ENCODE measurements around the gene PDE4B.

DNA sequence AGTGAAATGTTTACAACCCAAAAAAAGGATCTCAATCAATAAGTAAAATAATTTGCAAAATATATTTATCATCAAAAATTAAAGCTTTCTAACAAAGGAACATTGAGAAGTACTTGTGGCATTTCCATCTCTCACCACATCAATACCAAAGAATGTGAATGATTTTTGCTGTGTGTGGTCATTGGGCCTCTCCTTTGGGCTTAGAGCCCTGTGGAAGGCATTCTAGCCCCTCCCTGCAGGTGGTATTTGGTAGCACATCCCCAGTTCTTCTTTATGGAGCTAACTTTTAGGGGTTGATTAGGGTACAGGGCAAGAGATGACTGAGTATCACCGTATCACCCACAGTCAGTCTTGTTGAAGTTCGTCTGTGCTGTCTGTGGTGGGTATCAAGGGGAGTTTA lies 447.1 kb downstream of the PDE4B start:
- TF ChIP-seq DNMT1 (IDR thresholded peaks at IDR 0.05) (no peak), ZFP30 (CRISPR knock-in tag; IDR thresholded peaks at IDR 0.05; ENCODE audit: borderline replicate concordance) (no peak), GATAD2B (IDR thresholded peaks at IDR 0.05; ENCODE audit: borderline replicate concordance) (no peak), CXXC5 (CRISPR knock-in tag; IDR thresholded peaks at IDR 0.05) (no peak), MCM7 (IDR thresholded peaks at IDR 0.05) (no peak), SP2 (IDR thresholded peaks at IDR 0.05; ENCODE audit: extremely low read depth, low read depth, low read length, poor library complexity, severe bottlenecking) (no peak), SMAD2 (IDR thresholded peaks at IDR 0.05; ENCODE audit: low read depth, low read length) (no peak), SOX6 (IDR thresholded peaks at IDR 0.05) (no peak), FOXK2 (conservative IDR thresholded peaks at IDR 0.05 in 1 of 2, IDR thresholded peaks at IDR 0.05 in 1 of 2; ENCODE audit: low read depth in 2 of 2) (no peak)
- TF ChIP-seq, protein P1, sequence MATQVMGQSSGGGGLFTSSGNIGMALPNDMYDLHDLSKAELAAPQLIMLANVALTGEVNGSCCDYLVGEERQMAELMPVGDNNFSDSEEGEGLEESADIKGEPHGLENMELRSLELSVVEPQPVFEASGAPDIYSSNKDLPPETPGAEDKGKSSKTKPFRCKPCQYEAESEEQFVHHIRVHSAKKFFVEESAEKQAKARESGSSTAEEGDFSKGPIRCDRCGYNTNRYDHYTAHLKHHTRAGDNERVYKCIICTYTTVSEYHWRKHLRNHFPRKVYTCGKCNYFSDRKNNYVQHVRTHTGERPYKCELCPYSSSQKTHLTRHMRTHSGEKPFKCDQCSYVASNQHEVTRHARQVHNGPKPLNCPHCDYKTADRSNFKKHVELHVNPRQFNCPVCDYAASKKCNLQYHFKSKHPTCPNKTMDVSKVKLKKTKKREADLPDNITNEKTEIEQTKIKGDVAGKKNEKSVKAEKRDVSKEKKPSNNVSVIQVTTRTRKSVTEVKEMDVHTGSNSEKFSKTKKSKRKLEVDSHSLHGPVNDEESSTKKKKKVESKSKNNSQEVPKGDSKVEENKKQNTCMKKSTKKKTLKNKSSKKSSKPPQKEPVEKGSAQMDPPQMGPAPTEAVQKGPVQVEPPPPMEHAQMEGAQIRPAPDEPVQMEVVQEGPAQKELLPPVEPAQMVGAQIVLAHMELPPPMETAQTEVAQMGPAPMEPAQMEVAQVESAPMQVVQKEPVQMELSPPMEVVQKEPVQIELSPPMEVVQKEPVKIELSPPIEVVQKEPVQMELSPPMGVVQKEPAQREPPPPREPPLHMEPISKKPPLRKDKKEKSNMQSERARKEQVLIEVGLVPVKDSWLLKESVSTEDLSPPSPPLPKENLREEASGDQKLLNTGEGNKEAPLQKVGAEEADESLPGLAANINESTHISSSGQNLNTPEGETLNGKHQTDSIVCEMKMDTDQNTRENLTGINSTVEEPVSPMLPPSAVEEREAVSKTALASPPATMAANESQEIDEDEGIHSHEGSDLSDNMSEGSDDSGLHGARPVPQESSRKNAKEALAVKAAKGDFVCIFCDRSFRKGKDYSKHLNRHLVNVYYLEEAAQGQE (IDR thresholded peaks at IDR 0.05; ENCODE audit: borderline replicate concordance) = no peak
- TF ChIP-seq, protein P1 (CRISPR knock-in tag; IDR thresholded peaks at IDR 0.05; ENCODE audit: low read depth) = no peak
- TF ChIP-seq, protein P2, sequence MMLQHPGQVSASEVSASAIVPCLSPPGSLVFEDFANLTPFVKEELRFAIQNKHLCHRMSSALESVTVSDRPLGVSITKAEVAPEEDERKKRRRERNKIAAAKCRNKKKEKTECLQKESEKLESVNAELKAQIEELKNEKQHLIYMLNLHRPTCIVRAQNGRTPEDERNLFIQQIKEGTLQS (IDR thresholded peaks at IDR 0.05) = no peak
- TF ChIP-seq, protein P2 (CRISPR knock-in tag; conservative IDR thresholded peaks at IDR 0.05) = no peak
- TF ChIP-seq, protein P3, sequence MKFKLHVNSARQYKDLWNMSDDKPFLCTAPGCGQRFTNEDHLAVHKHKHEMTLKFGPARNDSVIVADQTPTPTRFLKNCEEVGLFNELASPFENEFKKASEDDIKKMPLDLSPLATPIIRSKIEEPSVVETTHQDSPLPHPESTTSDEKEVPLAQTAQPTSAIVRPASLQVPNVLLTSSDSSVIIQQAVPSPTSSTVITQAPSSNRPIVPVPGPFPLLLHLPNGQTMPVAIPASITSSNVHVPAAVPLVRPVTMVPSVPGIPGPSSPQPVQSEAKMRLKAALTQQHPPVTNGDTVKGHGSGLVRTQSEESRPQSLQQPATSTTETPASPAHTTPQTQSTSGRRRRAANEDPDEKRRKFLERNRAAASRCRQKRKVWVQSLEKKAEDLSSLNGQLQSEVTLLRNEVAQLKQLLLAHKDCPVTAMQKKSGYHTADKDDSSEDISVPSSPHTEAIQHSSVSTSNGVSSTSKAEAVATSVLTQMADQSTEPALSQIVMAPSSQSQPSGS (CRISPR knock-in tag; IDR thresholded peaks at IDR 0.05) = no peak
- TF ChIP-seq, protein P4, sequence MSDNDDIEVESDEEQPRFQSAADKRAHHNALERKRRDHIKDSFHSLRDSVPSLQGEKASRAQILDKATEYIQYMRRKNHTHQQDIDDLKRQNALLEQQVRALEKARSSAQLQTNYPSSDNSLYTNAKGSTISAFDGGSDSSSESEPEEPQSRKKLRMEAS (CRISPR knock-in tag; IDR thresholded peaks at IDR 0.05) = no peak
